HG03135 (cell line): Measurements from ENCODE around the gene IPCEF1.
"Not testable (repeated sequence)": the region's sequence is repeated elsewhere in the genome, so short reads cannot be mapped to it uniquely, and the experiment has no call there.

Experiments
- ATAC-seq: cut with Tn5 transposase; IDR thresholded peaks from one replicate; pipeline ENCODE4 v1.9.1; 2021; ENCODE audit warnings: mild to moderate bottlenecking, moderate library complexity; ENCODE audit not compliant: unreplicated experiment

Gene IPCEF1

DNA sequence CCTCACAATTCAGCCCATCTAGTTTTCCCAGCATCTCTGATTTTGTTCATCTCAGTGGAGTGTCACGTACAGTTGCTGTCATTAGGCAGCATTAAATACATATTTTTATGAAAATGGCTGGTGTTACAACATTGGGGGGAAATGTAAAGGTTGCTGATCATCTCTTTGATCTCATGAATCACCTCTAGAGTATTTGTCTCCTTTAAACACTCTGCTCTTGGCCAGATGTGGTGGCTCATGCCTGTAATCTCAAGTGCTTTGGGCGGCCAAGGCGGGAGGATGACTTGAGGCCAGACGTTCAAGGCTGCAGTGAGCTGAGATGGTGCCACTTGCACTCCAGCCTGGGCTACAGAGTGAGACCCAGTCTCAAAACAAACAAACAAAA, 128.1 kb downstream of the IPCEF1 start:
- no peak for ATAC-seq

DNA sequence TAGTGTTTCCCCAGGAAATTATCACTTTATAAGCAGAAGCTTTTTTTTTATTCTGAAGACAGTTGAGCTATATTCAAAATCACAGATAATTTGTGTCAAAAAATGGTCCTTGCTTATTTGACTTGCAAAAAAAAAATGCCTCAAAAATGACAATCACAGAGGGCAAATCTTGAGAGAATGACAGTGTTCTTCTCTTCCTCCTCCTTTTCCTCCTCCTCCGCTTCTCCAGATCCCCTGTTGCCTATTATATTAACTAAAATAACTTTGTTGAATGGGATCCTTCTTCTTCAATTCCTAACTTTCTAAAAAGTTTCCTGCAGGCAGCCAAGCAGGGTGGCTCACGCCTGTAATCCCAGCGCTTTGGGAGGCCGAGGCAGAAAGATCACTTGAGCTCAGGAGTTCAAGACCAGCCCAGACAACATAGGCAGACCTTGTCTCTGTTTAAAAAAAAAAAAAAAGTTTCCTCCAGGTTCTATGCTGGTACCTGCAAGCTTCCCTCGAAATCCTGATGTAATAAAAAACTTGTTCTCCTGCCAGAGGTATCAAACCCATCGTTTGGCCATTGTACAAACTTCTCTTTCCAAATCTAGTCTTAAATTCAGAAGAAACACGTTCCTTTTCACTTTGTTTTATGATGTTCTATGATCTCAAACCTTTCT, 128.6 kb downstream of the IPCEF1 start:
- ATAC-seq, result no peak

DNA sequence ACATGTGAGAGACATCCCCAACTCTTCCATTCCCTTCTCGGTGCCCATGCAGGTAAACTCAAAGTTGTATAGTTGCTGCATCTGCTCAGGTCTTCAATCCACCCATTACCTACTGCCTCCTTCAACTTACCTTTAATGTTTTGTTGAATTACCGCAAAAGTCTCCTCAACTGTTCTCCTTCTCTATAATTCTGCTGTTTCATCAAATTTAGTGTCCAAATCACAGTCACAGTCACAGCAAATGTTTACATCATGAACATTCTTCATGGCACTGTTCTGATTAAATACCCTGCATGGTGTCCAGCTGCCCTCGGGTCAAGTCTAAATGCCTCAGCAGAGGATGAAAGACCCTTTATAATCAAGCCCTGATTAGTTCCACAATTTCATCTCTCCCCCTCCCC, 130.1 kb downstream of the IPCEF1 start:
- ATAC-seq, result no peak

- ATAC-seq, result no peak
Measured at GRCh38 chr6:154223296-154223695, 133.3 kb downstream of the IPCEF1 start.

GRCh38 chr6:154222716-154223115, 133.9 kb downstream of the IPCEF1 start:
- no peak for ATAC-seq

GRCh38 chr6:154219250-154219649, 137.4 kb downstream of the IPCEF1 start:
- ATAC-seq, result no peak

- no peak for ATAC-seq
Measured at GRCh38 chr6:154218787-154219186, 137.8 kb downstream of the IPCEF1 start.

DNA sequence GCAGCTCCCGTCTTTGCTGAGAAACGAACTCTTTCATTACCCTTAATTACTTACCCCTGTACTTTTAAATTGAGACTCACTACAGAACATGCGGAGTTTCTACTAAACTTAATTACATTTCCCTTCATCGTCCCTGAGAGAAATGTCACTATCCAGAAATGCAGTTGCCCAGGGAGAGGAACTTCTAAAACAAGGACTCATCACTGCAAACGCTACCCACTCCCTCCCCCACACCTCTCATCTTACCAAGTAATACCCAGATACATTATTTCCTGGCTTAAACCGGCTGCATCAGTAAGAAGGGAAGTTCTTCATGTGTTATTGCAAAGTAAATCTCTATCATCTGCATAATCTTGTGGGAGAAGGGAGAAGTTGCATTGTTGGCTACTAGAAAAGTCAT, 138.3 kb downstream of the IPCEF1 start:
- ATAC-seq, result no peak

GRCh38 chr6:154213782-154214181, 142.8 kb downstream of the IPCEF1 start:
- no peak for ATAC-seq

- ATAC-seq, result no peak
Measured at GRCh38 chr6:154210678-154211077, 145.9 kb downstream of the IPCEF1 start.

GRCh38 chr6:154209555-154209954, 147.0 kb downstream of the IPCEF1 start:
- ATAC-seq, result no peak

GRCh38 chr6:154206996-154207395, 149.6 kb downstream of the IPCEF1 start:
- no peak for ATAC-seq

GRCh38 chr6:154206141-154206540, 150.5 kb downstream of the IPCEF1 start:
- ATAC-seq, result no peak

- ATAC-seq, result no peak
Measured at GRCh38 chr6:154202958-154203357, 153.6 kb downstream of the IPCEF1 start.

DNA sequence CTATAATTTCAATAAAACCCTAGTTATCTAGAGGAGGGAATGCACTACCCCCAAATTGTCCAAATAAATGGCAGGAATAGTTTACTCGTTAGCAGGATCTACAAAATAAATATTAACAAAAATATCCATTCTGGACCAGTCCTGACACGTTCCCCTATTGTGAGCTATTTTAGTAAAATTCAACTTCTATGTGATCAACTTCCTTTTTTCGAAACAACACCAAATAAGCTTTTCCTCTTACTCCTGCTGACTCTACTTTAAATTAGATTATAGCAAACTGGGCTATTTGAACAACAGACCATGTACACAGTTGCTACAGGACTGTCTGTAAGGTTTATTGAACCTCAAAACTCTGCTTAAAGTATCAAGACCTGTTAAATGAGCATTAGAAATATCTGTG, 154.3 kb downstream of the IPCEF1 start:
- no peak for ATAC-seq

DNA sequence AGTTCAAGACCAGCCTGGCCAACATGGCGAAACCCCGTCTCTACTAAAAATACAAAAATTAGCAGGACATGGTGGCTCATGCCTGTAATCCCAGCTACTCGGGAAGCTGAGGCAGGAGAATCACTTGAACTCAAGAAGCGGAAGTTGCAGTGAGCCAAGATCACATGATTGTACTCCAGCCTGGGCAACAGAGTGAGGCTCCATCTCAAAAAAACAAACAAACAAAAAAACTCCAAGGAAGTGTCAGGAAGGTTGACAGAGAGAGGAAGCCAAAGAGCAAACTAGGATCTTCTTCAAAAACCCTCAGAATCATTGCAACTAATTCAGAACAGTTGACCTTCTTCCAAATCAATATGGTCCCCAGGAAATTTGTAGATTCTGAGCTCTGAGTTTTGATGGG, 154.9 kb downstream of the IPCEF1 start:
- not testable (repeated sequence) for ATAC-seq

- ATAC-seq, result no peak
Measured at GRCh38 chr6:154197196-154197860, 159.3 kb downstream of the IPCEF1 start.

- ATAC-seq, result no peak
Measured at GRCh38 chr6:154196333-154196885, 160.2 kb downstream of the IPCEF1 start.

DNA sequence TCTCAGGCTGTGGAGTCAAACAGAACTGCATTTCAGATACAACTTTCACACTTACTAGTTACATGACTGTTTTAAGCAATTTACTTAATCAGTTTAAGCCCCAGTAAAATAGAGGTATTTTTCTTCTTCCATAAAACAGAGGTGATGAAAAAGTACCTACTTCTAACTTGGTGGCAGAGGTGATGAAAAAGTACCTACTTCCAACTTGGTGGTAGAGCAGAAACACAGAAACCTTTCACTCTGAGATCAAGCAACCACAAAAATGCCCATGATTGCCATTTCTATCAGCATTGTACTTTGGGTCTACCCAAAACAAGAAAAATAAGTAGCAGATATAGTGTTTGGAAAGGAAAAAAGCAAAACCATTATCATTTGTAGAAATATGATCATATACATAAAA, 168.9 kb downstream of the IPCEF1 start:
- no peak for ATAC-seq

- no peak for ATAC-seq
Measured at GRCh38 chr6:154187203-154187602, 169.4 kb downstream of the IPCEF1 start.

DNA sequence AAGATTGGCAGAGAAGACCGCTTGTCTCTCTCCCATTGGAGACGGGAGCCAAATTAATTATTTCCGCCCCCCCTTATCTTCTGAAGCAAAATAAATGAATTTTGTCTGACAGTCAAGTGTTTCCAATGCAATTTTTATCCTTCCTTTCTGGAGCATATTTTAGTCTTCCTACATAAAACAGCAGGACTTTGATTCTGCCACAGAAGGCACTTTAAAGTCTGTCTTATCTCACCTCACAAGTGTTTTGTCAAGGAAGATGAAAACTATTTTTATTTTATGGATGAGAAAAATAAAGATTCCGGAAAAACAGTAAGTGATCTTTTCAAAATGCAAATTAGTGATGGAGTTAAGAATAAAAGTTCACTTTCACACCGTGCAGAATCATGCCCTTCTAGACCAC, 177.2 kb downstream of the IPCEF1 start:
- no peak for ATAC-seq

- ATAC-seq, result not testable (repeated sequence)
Measured at GRCh38 chr6:154172393-154172792, 184.2 kb downstream of the IPCEF1 start.
